Measurements from ENCODE around the gene SH3RF1. TPM values are rescaled to one million over a fixed set of nuclear protein-coding genes. Genes with fewer than 3 reads are reported as not detected.
A peak's percentile ranks its signal among the peaks of the same experiment; 100 is the strongest.

The SH3RF1 gene
- total RNA-seq, 1 donor from 2014 or later = 17.1 TPM

DNA sequence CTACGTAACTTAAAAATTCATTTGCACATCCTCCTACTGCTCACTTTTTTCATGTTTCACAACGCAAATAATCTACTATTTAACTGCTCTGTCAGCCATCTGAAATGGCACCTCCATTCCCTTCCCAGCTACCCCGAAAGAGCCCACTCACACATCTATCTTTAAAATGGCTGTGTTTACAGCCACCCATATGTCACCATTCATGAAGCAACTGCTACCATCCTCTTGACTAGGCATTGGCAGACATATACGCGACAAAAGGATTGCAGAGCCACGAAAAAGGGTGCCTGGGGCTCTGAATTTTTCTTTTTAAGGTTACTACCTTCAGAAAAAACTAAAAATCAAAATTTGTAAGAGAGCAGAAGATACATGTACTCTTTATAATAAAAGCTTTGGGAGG lies 11.5 kb downstream of the SH3RF1 start:
- no peak overlapping the region for H3K4me3 ChIP-seq
- no peak overlapping the region for H3K4me3 Mint-ChIP-seq
- no peak for DNase-seq (ENCODE audit: low spot score)
- no peaks in the 10 kb centered on the region for H3K9me3 ChIP-seq (ENCODE audit: low read depth)
- H3K27me3 Mint-ChIP-seq (ENCODE audit: insufficient read depth, low read depth) = peaks cover 2% of the 10 kb centered on the region
- peaks cover 25% of the 10 kb centered on the region for H3K36me3 Mint-ChIP-seq
- peaks cover 54% of the 10 kb centered on the region for H4K20me1 ChIP-seq (ENCODE audit: low read depth)
- no peak overlapping the region for H3K9ac ChIP-seq
- H3K79me2 ChIP-seq (ENCODE audit: low read depth) = peaks cover 100% of the 10 kb centered on the region
- no peaks in the 10 kb centered on the region for H3K27me3 ChIP-seq
- H3K27ac Mint-ChIP-seq = no peak overlapping the region
- no peak overlapping the region for H3K27ac ChIP-seq
- H3K4me2 ChIP-seq = no peak overlapping the region
- H3K9me3 Mint-ChIP-seq = peaks cover 5% of the 10 kb centered on the region
- H2AFZ ChIP-seq (replicated peaks) = no peak overlapping the region
- H3K36me3 ChIP-seq = peaks cover 2% of the 10 kb centered on the region
- peaks cover 19% of the 10 kb centered on the region for H3F3A ChIP-seq (ENCODE audit: low read depth)
- H3K4me1 Mint-ChIP-seq = peaks cover 38% of the 10 kb centered on the region
- peaks cover 45% of the 10 kb centered on the region for H3K4me1 ChIP-seq
- TF ChIP-seq EZH2phosphoT487 (IDR thresholded peaks at IDR 0.05) (no peak), EZH2 (IDR thresholded peaks at IDR 0.05) (no peak)
- TF ChIP-seq, protein P1, sequence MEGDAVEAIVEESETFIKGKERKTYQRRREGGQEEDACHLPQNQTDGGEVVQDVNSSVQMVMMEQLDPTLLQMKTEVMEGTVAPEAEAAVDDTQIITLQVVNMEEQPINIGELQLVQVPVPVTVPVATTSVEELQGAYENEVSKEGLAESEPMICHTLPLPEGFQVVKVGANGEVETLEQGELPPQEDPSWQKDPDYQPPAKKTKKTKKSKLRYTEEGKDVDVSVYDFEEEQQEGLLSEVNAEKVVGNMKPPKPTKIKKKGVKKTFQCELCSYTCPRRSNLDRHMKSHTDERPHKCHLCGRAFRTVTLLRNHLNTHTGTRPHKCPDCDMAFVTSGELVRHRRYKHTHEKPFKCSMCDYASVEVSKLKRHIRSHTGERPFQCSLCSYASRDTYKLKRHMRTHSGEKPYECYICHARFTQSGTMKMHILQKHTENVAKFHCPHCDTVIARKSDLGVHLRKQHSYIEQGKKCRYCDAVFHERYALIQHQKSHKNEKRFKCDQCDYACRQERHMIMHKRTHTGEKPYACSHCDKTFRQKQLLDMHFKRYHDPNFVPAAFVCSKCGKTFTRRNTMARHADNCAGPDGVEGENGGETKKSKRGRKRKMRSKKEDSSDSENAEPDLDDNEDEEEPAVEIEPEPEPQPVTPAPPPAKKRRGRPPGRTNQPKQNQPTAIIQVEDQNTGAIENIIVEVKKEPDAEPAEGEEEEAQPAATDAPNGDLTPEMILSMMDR (IDR thresholded peaks at IDR 0.05) = no peak

GRCh38 chr4:169258141-169258540 lies 12.6 kb downstream of the SH3RF1 start:
- DNase-seq (ENCODE audit: low spot score) = no peak
- TF ChIP-seq EZH2 (IDR thresholded peaks at IDR 0.05) (no peak), EZH2phosphoT487 (IDR thresholded peaks at IDR 0.05) (no peak)
- TF ChIP-seq, protein P1 (IDR thresholded peaks at IDR 0.05) = no peak
- H3K9ac ChIP-seq = no peak overlapping the region
- Mint-ChIP-seq H3K4me3 (no peak overlapping the region), H3K9me3 (peaks cover 5% of the 10 kb centered on the region), H3K27me3 (ENCODE audit: insufficient read depth, low read depth) (peaks cover 2% of the 10 kb centered on the region), H3K36me3 (peaks cover 15% of the 10 kb centered on the region), H3K27ac (peak overlapping the region; percentile 8), H3K4me1 (peaks cover 39% of the 10 kb centered on the region)
- no peaks in the 10 kb centered on the region for H3K36me3 ChIP-seq
- peaks cover 45% of the 10 kb centered on the region for H3K4me1 ChIP-seq
- H3K4me2 ChIP-seq = peak overlapping the region; percentile 3
- peaks cover 54% of the 10 kb centered on the region for H4K20me1 ChIP-seq (ENCODE audit: low read depth)
- peak overlapping the region; percentile 25 for H3K27ac ChIP-seq
- H3F3A ChIP-seq (ENCODE audit: low read depth) = peaks cover 19% of the 10 kb centered on the region
- no peak overlapping the region for H2AFZ ChIP-seq (replicated peaks)
- no peaks in the 10 kb centered on the region for H3K27me3 ChIP-seq
- peaks cover 100% of the 10 kb centered on the region for H3K79me2 ChIP-seq (ENCODE audit: low read depth)
- no peak overlapping the region for H3K4me3 ChIP-seq
- no peaks in the 10 kb centered on the region for H3K9me3 ChIP-seq (ENCODE audit: low read depth)

DNA sequence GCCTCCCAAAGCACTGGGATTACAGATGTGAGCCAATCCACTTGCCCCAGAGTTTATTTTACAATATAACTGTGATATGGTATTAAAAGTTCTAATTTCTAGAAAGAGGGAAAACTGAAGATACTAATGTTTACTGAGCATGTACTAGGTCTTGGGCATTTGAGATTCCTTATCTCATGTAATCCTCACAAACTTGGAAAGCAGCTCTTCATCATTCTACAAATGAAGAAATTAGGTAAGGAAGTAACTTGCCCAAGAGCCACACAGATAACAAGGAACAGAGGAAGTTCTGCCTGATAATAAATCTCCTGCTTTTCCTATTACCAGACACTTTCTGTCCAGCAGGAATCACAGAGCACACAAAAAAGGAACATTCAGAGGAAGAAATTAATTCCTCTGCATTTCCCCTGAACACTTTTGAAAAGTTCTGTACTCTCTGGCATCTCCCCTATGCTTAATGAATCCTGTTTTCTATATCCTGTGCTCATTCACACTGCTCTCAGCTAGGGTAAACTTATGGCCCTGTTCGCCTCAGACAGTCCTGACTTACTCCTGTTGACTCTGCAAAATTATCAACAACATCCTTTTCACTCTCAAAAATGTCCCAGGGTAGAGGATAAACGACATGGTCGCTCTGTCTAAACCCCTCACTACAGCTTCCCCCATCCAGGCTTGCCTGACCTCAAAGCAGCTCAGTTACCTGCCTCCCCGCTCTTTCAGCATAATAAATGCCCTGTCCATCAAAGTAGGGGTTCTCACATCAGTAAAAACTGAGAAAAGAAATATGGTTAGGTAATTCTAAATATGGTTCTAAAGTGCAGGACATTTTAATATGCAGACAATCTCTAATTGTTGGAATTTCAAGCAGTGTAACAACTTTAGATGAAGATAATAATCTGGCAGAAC lies 13.6 kb downstream of the SH3RF1 start:
- DNase-seq (ENCODE audit: low spot score) = no peak
- H3K4me3 Mint-ChIP-seq = no peak overlapping the region
- Histone ChIP-seq H3F3A (ENCODE audit: low read depth) (peaks cover 19% of the 10 kb centered on the region), H3K9me3 (ENCODE audit: low read depth) (no peaks in the 10 kb centered on the region), H3K4me1 (peaks cover 51% of the 10 kb centered on the region), H3K27me3 (no peaks in the 10 kb centered on the region), H3K9ac (no peak overlapping the region), H3K4me2 (peak overlapping the region; percentile 16), H2AFZ (replicated peaks) (no peak overlapping the region), H3K4me3 (no peak overlapping the region), H4K20me1 (ENCODE audit: low read depth) (peaks cover 54% of the 10 kb centered on the region), H3K36me3 (no peaks in the 10 kb centered on the region), H3K27ac (peak overlapping the region; percentile 36), H3K79me2 (ENCODE audit: low read depth) (peaks cover 100% of the 10 kb centered on the region)
- peaks cover 12% of the 10 kb centered on the region for H3K36me3 Mint-ChIP-seq
- peaks cover 2% of the 10 kb centered on the region for H3K27me3 Mint-ChIP-seq (ENCODE audit: insufficient read depth, low read depth)
- TF ChIP-seq, protein P1 (IDR thresholded peaks at IDR 0.05) = no peak
- TF ChIP-seq EZH2 (IDR thresholded peaks at IDR 0.05) (no peak), EZH2phosphoT487 (IDR thresholded peaks at IDR 0.05) (no peak)
- H3K27ac Mint-ChIP-seq = peak overlapping the region; percentile 51
- peaks cover 49% of the 10 kb centered on the region for H3K4me1 Mint-ChIP-seq
- H3K9me3 Mint-ChIP-seq = no peaks in the 10 kb centered on the region

All from neural progenitor cell (in vitro differentiated cells).